ENCODE measurements around the gene C5orf15. TPM values are rescaled to one million over a fixed set of nuclear protein-coding genes. Genes with fewer than 3 reads are reported as not detected.

Gene C5orf15
- total RNA-seq, 3 donors from 2014 or later = 24.5 to 38.3 (median 26.8) TPM

DNA sequence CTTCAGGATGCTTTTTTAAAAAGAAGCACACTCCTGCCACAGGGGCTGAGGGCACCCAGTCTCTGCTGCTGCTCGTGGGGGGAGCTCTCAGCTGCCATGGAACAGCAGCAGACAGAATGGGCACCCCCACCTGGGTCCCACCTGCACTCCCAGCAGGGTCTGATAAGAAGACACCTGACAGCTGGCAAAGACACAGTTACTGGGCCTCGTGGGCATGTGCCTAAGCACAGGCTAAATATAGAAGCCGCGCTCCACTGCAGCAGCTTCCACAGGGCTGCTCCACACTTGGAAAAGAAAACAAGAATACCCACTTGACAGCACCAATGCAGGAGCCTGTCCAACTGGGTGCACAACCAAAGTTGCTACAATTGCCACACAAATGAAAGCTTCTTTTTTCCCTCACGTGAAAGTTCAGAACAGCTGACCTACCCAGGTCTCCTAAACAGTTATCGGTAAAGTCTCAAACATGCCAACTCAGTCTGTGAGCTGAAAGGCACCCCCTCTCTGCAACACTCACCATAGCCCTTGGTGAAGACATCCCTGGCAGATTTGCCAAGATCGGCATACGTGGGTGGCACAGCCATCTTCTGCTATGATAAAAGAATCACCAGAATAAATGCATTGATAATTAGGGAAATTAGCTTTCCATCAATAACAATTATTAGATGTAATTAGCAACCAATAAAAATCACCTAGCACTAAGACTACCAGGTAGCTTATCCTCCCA, 24.2 kb upstream of the C5orf15 start:
- no peak for DNase-seq
- Histone ChIP-seq H3K4me3 (no peak overlapping the region), H3K36me3 (ENCODE audit: low read depth) (peaks cover 8% of the 10 kb centered on the region), H3K4me1 (ENCODE audit: low read depth) (peaks cover 19% of the 10 kb centered on the region), H3K9me3 (no peaks in the 10 kb centered on the region)
- TF ChIP-seq, protein P1, sequence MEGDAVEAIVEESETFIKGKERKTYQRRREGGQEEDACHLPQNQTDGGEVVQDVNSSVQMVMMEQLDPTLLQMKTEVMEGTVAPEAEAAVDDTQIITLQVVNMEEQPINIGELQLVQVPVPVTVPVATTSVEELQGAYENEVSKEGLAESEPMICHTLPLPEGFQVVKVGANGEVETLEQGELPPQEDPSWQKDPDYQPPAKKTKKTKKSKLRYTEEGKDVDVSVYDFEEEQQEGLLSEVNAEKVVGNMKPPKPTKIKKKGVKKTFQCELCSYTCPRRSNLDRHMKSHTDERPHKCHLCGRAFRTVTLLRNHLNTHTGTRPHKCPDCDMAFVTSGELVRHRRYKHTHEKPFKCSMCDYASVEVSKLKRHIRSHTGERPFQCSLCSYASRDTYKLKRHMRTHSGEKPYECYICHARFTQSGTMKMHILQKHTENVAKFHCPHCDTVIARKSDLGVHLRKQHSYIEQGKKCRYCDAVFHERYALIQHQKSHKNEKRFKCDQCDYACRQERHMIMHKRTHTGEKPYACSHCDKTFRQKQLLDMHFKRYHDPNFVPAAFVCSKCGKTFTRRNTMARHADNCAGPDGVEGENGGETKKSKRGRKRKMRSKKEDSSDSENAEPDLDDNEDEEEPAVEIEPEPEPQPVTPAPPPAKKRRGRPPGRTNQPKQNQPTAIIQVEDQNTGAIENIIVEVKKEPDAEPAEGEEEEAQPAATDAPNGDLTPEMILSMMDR (IDR thresholded peaks at IDR 0.05) = no peak
- no peak for ATAC-seq
- intact Hi-C loops (cut with DNase I, micrococcal nuclease) = no loop called here

- H3K4me1 ChIP-seq (ENCODE audit: low read depth) = peaks cover 19% of the 10 kb centered on the region
- ATAC-seq (no peak), DNase-seq (no peak)
- no peaks in the 10 kb centered on the region for H3K9me3 ChIP-seq
- intact Hi-C loops (cut with DNase I, micrococcal nuclease) = no loop called here
- peaks cover 8% of the 10 kb centered on the region for H3K36me3 ChIP-seq (ENCODE audit: low read depth)
- TF ChIP-seq, protein P1 (IDR thresholded peaks at IDR 0.05) = no peak
- no peak overlapping the region for H3K4me3 ChIP-seq
Measured at GRCh38 chr5:133991171-133991910, 22.9 kb upstream of the C5orf15 start.

DNA sequence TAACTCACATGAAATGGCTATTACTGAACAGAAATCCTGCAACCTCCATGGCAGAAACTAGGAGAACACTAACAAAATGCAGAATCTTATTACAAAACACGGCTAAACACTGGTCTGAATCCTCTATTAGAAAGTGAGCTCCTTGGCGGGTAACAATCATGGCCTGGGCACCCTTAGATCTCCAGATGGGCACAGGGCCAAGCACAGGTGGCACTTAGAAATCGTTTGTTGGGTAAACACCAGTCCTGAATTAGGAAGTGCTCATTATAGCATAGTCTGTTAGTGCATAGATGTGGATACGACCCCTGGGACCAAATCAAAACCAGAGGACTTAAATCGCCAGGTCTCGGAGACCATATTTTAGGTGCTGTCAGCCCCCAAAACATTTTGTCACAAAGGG, 22.0 kb upstream of the C5orf15 start:
- ATAC-seq (no peak), DNase-seq (no peak)
- TF ChIP-seq, protein P1 (IDR thresholded peaks at IDR 0.05) = no peak
- Histone ChIP-seq H3K4me1 (ENCODE audit: low read depth) (peaks cover 10% of the 10 kb centered on the region), H3K36me3 (ENCODE audit: low read depth) (peaks cover 8% of the 10 kb centered on the region), H3K4me3 (no peak overlapping the region), H3K9me3 (no peaks in the 10 kb centered on the region)
- intact Hi-C loops (cut with DNase I, micrococcal nuclease) = no loop called here

- TF ChIP-seq, protein P1 (IDR thresholded peaks at IDR 0.05) = no peak
- Histone ChIP-seq H3K36me3 (ENCODE audit: low read depth) (peaks cover 12% of the 10 kb centered on the region), H3K4me1 (ENCODE audit: low read depth) (no peaks in the 10 kb centered on the region), H3K4me3 (no peak overlapping the region), H3K9me3 (no peaks in the 10 kb centered on the region)
- intact Hi-C loops (cut with DNase I, micrococcal nuclease) = no loop called here
- DNase-seq (no peak), ATAC-seq (no peak)
Measured at GRCh38 chr5:133985540-133986180, 17.2 kb upstream of the C5orf15 start.

GRCh38 chr5:133983674-133984073, 15.2 kb upstream of the C5orf15 start:
- Histone ChIP-seq H3K36me3 (ENCODE audit: low read depth) (peaks cover 11% of the 10 kb centered on the region), H3K4me1 (ENCODE audit: low read depth) (no peaks in the 10 kb centered on the region), H3K9me3 (no peaks in the 10 kb centered on the region), H3K4me3 (no peak overlapping the region)
- TF ChIP-seq, protein P1 (IDR thresholded peaks at IDR 0.05) = no peak
- intact Hi-C loops (cut with DNase I, micrococcal nuclease) = no loop called here
- ATAC-seq = no peak
- no peak for DNase-seq
